DLD1 (cell line): ENCODE results near the gene LCN9.

ENCODE experiments used
- in situ Hi-C: cut with HindIII; loops from 2 replicates; pipeline ENCODE4 v1.10.0; 2017; ENCODE audit warnings: low sequenced_read_pairs

Gene LCN9

DNA sequence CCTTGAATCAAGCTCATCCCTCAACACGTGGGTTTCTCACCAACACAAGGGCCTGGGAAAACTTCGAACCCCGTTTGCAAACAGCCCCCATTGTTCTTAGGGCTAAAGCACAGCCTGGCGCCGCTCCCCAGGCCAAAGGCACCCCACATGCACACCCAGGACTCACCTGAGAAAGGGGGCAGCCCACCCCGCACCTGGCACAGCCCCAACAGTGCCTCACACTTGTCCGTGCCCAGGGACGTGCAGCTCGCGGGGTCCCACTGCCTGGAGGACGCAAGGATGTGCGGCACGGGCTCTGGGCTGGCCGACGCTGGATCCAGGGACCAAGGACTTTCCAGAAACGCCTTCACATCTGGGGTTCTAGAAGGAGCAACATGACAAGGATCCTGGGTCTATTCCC lies 33.3 kb downstream of the LCN9 start:
- in situ Hi-C loops: no loop called here

DNA sequence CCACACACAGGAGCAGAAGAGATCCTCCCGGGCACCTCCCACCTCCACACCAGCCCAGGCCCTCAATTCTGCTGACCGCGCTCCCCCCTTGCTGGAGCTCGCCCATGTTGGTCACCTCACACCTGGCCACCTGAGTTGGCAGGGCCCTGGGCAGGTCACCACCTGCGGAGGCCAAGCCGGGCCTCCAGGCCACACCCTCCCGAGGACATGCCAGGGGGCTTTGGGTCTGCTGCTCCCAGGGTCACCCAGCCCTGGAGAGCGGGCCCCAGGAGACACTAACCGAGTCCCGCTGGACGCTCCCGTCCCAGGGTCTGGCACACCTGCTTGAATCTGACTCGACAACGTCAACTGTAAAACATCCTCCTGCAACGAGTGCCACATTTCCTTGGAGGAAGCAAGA lies 34.1 kb downstream of the LCN9 start:
- in situ Hi-C loops: no loop called here

DNA sequence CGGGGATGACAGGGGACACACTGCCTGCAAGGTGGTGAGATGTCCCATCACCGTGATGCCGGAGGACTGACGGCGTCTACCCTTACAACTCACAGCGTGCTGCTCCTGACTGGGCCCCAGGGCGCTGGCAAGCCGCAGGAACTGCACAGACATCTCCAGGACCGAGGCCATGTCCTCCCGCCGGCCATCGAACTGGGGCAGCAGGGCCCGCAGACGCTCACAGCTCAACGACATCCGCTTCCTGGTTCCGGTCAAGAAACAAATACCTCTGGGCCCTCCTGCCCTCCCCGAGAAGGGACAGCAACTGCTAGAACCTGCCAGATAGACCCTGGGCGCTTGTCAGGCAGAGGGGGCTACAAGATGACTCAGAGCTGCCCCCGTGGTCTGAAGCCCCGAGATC lies 35.1 kb downstream of the LCN9 start:
- in situ Hi-C loops: no loop called here

- in situ Hi-C loops: no loop called here
These were observed 35.7 kb downstream of the LCN9 start for GRCh38 chr9:135698767-135699166.

DNA sequence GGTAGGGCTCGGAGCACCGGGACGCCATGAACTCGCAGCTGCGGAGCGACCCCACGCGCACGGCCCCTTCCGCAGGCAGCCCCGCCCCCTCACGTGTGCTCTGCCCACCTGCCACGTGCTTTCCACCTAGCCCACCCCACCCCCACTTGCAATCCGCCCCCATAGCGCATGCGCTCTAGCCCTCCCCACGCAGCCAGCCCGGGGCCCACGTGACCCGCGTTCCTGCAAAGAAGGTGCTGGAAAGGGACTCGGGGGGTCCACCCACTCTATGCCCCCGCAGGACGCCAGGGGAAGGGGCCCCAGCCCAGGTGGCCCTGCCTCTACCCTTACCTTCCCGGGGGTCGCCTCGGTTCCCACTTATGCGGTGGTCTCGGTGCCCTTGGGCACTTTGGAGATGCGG lies 36.3 kb downstream of the LCN9 start, which contains the start of gene SOHLH1:
Gene SOHLH1, minus strand, starts transcription at position 42 of the 400 bp plus-strand sequence. Its CDS starts 14 bp downstream, at position 28.
- in situ Hi-C loops: no loop called here

- in situ Hi-C loops: no loop called here
These were observed 37.4 kb downstream of the LCN9 start for GRCh38 chr9:135700525-135700924.

GRCh38 chr9:135701067-135701958 lies 38.2 kb downstream of the LCN9 start:
- in situ Hi-C loops: no loop called here

GRCh38 chr9:135701959-135702721 lies 39.0 kb downstream of the LCN9 start, which contains the start of gene KCNT1:
Gene KCNT1, plus strand, starts transcription at chr9:135702185. Its CDS starts 74 bp downstream, at chr9:135702259.
- in situ Hi-C loops: no loop called here

GRCh38 chr9:135703726-135704125 lies 40.6 kb downstream of the LCN9 start:
- in situ Hi-C loops: no loop called here

DNA sequence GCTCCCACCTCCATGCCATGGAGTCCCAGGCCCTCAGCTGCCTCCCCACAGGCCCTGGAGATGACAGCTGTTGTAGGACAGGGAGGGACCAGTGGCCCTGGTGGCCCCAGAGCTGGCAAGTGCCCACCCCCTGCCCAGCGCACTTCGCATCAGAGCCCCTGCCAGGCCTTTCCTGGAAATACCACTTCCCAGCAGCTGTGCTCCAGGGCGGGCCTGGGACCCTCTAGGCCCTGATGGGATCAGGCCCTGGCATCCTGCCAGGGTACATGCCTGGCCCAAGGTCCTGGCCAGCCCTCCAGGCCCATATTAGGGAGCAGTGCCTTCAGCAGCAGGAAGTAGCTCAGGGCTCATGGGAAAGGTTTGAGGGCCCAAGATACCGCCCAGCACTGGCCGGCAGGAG lies 41.4 kb downstream of the LCN9 start:
- in situ Hi-C loops: no loop called here

GRCh38 chr9:135705376-135705775 lies 42.3 kb downstream of the LCN9 start:
- in situ Hi-C loops: no loop called here

DNA sequence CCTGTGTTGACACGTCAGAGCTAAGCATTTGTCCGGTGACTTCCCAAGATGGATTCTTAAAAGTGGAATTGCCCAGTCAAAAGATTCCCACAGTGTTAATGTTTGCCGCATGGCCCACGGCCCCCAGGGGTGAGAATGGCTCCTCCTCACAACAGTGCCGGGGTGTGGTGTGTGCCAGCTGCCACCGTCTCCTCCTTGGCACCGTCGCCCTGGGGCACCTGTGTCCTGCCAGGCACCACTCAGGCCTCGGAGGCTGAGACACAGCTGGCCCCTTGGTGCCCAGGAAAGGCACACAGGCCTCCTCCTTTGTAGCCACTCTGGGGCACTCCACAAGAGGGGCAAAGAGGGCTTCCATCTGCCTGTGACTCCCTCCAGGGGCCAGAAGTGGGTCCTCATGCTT lies 43.2 kb downstream of the LCN9 start:
- in situ Hi-C loops: no loop called here

GRCh38 chr9:135707252-135708138 lies 44.4 kb downstream of the LCN9 start:
- in situ Hi-C loops: no loop called here

DNA sequence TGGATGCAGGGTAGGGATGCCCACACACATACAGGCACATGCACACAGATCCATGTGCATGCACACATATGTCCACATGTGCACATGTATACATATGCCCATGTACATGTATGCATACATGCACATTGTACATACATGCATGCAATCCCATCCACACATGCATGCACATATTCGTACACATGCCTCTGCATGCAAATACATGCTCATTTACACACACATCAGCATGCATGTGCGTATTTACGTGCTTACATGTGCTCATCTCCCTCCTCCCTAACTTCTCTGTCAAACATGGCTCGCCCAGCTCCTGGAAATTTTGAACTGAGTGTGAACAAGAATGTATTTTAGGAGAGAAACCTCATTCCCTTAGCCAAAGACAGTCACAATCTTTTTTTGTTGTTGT lies 45.1 kb downstream of the LCN9 start:
- in situ Hi-C loops: no loop called here

GRCh38 chr9:135711391-135711790 lies 48.3 kb downstream of the LCN9 start:
- in situ Hi-C loops: loop anchor here (10.0 kb wide), 1 partner anchor 113 kb away; no protein-coding TSS in a partner anchor

GRCh38 chr9:135711881-135712280 lies 48.8 kb downstream of the LCN9 start:
- in situ Hi-C loops: loop anchor here (10.0 kb wide), 1 partner anchor 113 kb away; no protein-coding TSS in a partner anchor

- in situ Hi-C loops: loop anchor here (10.0 kb wide), 1 partner anchor 112 kb away; no protein-coding TSS in a partner anchor
These were observed 49.6 kb downstream of the LCN9 start for GRCh38 chr9:135712613-135713295.

- in situ Hi-C loops: loop anchor here (10.0 kb wide), 1 partner anchor 110 kb away; no protein-coding TSS in a partner anchor
These were observed 51.3 kb downstream of the LCN9 start for GRCh38 chr9:135714242-135715055.

DNA sequence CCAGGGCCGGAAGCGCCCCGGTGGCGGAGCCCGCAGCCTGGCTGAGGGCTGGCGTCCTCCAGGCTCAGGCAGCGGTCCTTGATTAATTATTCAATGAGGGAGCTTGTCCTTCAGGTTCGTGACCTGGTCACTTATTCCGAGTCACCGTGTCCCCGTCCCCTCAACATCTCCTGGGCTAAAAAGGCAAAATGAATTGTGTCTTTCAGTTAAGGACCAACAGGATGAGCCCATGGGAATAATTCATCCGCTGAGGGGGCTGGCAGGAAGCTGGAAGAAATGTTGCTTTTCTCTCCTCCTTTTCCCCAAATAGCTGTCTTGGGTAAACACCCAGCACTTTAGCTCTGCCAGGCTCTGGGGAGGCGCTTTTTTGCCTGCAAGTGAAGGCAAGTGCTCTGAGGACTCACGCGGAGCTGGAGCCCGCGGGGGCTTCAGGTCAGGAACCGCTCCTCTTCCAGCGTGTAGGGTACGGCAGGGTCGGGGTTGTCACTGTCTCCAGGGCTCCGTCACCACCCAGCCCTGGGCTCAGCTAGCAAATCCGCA lies 52.0 kb downstream of the LCN9 start:
- in situ Hi-C loops: loop anchor here (10.0 kb wide), 1 partner anchor 110 kb away; no protein-coding TSS in a partner anchor
